Type B pancreatic cell (in vitro differentiated cells): ENCODE data around the gene CDC14B. TPM values are rescaled to one million over a fixed set of nuclear protein-coding genes. Genes with fewer than 3 reads are reported as not detected.

Experiments
- DNase-seq: peaks from one replicate; pipeline ENCODE4 v3.0.0; 2021; ENCODE audit warnings: mixed read lengths; ENCODE audit not compliant: unreplicated experiment; ENCODE audit errors: extremely low spot score
- H3K27ac Mint-ChIP-seq: 2 replicates; pipeline ENCODE4 v1.8.0; 2021; ENCODE audit warnings: mild to moderate bottlenecking, mixed read lengths
- H3K27me3 Mint-ChIP-seq: 2 replicates; pipeline ENCODE4 v1.8.0; 2021; ENCODE audit warnings: mixed read lengths
- H3K36me3 Mint-ChIP-seq: 2 replicates; pipeline ENCODE4 v1.8.0; 2021; ENCODE audit warnings: mixed read lengths
- H3K4me1 Mint-ChIP-seq: one replicate; pipeline ENCODE4 v1.8.0; 2021; ENCODE audit warnings: mixed read lengths; ENCODE audit not compliant: unreplicated experiment
- H3K4me3 Mint-ChIP-seq: 2 replicates; pipeline ENCODE4 v1.8.0; 2021; ENCODE audit warnings: mild to moderate bottlenecking, mixed read lengths
- H3K9me3 Mint-ChIP-seq: 2 replicates; pipeline ENCODE4 v1.8.0; 2021; ENCODE audit warnings: mixed read lengths
- CTCF ChIP-seq: fragments of 200-600 bp; sonication (generic); conservative IDR thresholded peaks from 2 replicates; pipeline ENCODE4 v1.5.0; 2021; ENCODE audit warnings: antibody characterized with exemption, mild to moderate bottlenecking
- total RNA-seq: library from RNA; stranded (reverse); gene quantifications from 2 replicates; pipeline ENCODE4 v1.2.1, GENCODE V29; 2021; ENCODE audit warnings: low replicate concordance

The CDC14B gene
- total RNA-seq, 1 donor from 2014 or later = 24.8 TPM

GRCh38 chr9:96581301-96581700 is 38.3 kb downstream of the CDC14B start:
- Mint-ChIP-seq H3K27ac (no peak overlapping the region), H3K4me3 (no peak overlapping the region), H3K27me3 (no peaks in the 10 kb centered on the region), H3K9me3 (no peaks in the 10 kb centered on the region), H3K36me3 (no peaks in the 10 kb centered on the region), H3K4me1 (peaks cover 31% of the 10 kb centered on the region)
- DNase-seq = no peak
- no peak for TF ChIP-seq CTCF

GRCh38 chr9:96574931-96575351 is 44.7 kb downstream of the CDC14B start:
- Mint-ChIP-seq H3K9me3 (no peaks in the 10 kb centered on the region), H3K36me3 (no peaks in the 10 kb centered on the region), H3K27ac (peak overlapping the region; percentile 9), H3K27me3 (no peaks in the 10 kb centered on the region), H3K4me1 (peaks cover 6% of the 10 kb centered on the region), H3K4me3 (no peak overlapping the region)
- TF ChIP-seq CTCF = no peak
- DNase-seq = no peak

GRCh38 chr9:96574455-96574854 is 45.2 kb downstream of the CDC14B start:
- Mint-ChIP-seq H3K9me3 (no peaks in the 10 kb centered on the region), H3K4me3 (no peak overlapping the region), H3K4me1 (peaks cover 4% of the 10 kb centered on the region), H3K27me3 (no peaks in the 10 kb centered on the region), H3K36me3 (no peaks in the 10 kb centered on the region), H3K27ac (no peak overlapping the region)
- DNase-seq = no peak
- TF ChIP-seq CTCF = no peak

GRCh38 chr9:96567203-96567700 is 52.4 kb downstream of the CDC14B start:
- Mint-ChIP-seq H3K27me3 (no peaks in the 10 kb centered on the region), H3K36me3 (no peaks in the 10 kb centered on the region), H3K4me1 (peaks cover 12% of the 10 kb centered on the region), H3K27ac (peak overlapping the region; percentile 94), H3K4me3 (peak overlapping the region; percentile 90), H3K9me3 (no peaks in the 10 kb centered on the region)
- no peak for DNase-seq
- no peak for TF ChIP-seq CTCF

GRCh38 chr9:96566498-96567202 is 53.0 kb downstream of the CDC14B start:
- TF ChIP-seq CTCF = peak; percentile 76

More at GRCh38 chr9:96566498-96567202, 53.0 kb downstream of the CDC14B start:
- Mint-ChIP-seq H3K27me3 (no peaks in the 10 kb centered on the region), H3K9me3 (no peaks in the 10 kb centered on the region), H3K4me1 (peaks cover 10% of the 10 kb centered on the region), H3K36me3 (no peaks in the 10 kb centered on the region), H3K27ac (peak overlapping the region; percentile 94), H3K4me3 (peak overlapping the region; percentile 90)
- peak; percentile 76 for DNase-seq
